IPS-NIHi7 (cell line): Measurements from ENCODE around the gene RGS18.
"Not testable (repeated sequence)": the region's sequence is repeated elsewhere in the genome, so short reads cannot be mapped to it uniquely, and the experiment has no call there.

Source experiments
- DNase-seq: peaks from one replicate; pipeline ENCODE4 v3.0.0; 2012; ENCODE audit warnings: mixed read lengths; ENCODE audit errors: extremely low spot score

The RGS18 gene

DNA sequence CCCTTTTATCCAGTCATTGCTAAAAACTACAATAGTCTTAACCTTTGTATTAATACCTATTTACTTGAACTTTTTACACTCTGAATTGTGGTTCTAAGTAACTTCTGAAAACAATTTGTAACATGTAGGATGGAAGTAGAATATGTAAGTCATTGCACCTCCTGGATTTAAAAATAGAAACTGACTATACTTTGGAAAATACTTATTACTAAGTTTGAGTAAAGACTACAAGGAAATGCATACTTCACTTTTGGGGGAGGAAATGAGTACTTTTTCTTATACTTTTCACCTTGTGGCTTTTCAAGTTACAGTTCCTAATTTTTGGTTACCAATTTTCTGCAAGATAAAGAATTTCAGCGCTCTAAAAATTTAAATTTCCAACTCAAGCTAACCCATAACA is 8.7 kb downstream of the RGS18 start:
- DNase-seq = no peak

DNA sequence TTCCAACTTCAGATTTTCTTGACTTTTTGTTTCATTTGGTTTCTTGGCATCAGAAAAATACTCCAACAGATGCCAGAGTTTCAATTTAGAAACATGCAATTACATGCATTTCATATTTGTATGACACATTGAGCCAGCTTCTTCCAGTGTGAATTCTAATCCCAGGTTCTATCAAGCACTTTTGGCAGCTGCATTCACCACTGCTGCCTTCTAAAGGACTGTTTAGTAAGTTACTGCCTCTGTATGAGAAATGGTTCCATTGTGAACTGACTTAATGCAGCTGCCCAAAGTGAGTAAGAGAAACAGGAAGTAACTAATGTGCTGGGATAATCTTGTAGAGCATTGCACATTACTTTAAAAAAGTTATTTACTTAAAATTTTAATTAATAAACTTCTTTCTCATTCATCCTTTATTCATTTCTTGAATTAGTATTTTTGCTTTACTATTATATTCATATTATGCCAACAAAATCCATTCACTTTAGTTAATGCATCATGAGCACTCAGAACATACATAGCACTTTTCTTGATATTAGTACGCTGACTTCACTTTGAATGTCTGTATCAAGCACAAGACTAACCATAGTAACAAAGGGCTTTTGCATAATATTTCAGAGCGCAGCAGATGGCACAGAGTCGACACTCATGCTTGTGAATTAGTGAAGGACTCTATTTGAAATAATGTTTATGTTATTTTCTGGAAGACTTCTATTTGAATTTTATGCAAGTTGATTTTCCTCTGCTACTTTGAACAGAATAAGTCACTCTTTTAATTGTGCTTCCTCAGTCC is 9.8 kb downstream of the RGS18 start:
- no peak for DNase-seq

DNA sequence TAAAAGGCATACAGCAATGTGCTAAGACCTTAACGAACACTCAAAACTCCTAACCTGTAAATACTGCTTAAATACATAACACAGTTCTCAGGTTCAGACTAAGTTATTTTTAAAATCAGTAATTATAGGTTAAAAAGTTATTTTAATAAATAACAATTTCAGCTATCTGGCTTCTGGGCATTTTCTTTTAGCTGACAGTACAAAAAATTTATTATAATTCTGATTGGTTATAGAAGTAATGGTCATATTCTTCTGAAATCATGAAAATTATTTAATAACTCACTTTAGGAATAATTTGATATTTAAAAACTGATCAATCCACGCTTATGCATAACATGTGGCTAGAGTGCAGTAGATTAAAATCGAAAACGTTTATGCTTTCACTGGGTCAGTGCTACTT is 10.7 kb downstream of the RGS18 start:
- DNase-seq = no peak

DNA sequence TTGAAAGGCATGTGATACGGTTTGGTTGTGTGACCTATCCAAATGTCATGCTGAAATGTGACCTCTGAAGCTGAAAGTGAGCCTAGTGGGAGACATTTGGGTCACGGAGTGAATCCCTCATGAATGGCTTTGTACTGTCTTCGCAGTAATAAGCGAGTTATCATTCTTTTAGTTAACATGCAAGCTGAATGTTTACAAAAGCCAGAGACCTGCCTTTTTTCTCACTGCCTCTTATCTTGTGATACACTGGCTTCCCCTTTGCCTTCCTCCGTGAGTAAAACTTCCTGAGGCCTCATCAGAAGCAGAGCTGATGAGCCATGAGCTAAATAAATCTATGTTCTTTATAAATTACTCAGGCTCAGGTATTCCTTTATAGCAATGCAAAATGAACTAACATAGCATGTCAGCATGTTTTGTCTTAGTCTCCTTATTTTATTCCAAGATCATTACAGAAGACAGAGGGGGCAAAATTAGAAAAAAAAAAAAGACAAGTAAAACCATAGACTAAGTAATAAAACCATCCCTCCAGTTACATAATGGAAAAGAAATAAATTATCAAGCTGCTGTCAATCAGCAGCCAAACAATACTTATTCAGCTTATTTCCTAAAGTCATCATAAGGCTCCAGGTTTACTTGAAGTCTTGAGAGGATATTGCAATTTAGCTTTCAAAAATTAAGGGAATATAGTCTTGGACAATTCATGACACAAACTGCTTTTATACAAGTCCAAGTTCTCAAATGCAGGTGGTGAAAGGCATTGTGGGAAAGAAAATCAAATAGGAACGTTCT is 12.1 kb downstream of the RGS18 start:
- DNase-seq = no peak

DNA sequence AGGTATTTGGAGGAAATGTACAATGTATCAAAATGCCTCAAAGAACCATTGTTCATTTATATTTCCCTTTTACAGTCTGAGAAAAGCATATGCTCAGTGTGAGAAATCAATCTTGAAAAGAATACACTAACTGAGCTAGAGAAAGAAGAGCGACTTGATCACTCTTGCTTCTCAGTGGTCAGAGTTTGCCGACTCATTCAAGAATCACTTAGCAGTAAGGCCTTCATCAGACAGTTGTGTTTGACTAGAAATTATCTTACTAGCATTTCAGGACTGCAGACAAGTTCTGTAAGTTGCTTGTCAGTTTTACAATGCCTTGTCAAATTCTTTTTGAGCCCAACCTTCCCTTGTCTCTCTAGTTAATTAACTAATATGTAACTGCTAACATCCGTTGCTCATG is 12.9 kb downstream of the RGS18 start:
- DNase-seq = no peak

DNA sequence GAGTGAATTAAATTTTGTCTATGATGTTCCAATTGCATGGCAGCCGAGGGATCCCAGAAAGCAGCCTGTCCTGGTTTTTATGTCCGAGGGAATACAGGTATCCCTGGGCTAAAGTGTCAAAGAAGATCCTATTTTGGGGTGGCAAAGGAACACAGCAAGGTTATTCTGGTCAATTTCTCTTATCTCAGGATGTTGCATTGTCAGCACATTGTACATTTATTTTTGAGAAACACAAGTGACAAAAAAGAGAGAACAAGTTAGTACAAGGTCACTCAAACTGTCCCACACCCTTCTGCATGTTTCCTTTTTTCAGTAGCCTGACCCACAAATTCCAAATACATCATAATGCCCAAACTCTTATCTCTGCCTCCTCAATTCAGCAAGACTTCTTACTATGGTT is 17.7 kb downstream of the RGS18 start:
- no peak for DNase-seq

DNA sequence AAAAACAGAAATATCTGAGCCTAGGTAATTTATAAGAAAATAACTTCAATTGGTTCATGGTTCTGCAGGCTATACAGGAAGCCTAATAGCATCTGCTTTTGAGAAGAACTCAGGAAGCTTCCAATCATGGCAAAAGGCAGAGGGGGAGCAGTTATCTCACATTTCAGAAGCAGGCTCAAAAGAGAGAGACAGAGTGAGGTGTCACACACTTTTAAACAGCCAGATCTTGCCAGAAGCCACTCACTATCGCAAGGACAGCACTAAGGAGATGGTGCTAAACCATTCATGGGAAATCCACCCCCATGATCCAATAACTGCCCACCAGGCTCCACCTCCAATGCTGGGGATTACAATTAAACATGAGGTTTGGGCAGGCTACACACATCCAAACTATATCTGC is 25.5 kb downstream of the RGS18 start:
- no peak for DNase-seq

DNA sequence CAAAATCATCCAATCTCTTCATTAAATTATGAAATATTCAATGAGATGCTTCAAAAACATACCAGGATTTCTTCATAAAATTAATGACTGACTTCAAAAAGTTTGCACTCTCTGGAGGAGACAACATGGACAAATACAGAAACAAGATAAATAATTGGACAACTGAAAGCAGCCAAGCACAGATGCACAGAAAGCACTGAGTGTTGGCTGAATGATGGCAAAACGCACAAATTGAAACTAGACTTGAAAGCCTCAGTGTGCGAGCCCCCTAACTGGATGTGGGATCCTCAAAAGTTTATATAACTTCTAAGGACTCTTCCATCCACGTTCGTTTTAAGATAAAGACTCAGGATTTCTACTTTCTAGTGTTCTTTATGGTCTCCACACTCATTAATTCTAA is 27.9 kb downstream of the RGS18 start:
- no peak for DNase-seq

DNA sequence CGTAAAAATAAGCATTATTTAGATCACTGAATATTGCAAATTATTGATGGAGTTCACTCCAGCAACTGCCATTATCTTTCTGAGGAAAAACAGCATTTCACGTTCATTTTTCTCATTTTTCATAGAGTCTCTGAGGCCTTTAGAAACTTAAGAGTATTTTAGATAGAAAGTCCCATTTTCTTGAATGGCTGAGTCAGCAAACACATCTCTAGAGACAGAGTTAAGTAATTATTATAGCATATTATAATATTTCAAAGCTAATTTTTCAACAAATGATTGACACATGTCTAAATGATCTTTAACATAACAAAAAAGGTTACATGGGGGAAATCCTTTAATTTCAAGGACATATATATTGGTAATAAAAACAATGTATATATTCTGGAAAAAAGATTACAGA is 31.8 kb downstream of the RGS18 start:
- no peak for DNase-seq

DNA sequence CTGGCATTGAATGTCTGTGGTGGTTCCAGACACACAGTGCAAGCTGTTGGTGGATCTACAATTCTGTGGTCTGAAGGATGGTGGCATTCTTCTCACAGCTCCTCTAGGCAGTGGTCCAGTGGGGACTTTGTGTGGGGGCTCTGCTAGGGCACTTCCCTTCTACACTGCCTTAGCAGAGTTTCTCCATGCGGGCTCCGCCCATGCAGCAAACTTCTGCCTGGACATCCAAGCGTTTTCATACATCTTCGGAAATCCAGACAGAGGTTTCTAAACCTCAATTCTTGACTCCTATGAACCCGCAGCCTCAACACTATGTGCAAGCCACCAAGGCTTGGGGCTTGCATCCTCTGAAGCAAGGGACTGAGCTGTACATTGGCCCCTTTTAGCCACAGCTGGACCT is 43.0 kb downstream of the RGS18 start:
- DNase-seq = no peak

DNA sequence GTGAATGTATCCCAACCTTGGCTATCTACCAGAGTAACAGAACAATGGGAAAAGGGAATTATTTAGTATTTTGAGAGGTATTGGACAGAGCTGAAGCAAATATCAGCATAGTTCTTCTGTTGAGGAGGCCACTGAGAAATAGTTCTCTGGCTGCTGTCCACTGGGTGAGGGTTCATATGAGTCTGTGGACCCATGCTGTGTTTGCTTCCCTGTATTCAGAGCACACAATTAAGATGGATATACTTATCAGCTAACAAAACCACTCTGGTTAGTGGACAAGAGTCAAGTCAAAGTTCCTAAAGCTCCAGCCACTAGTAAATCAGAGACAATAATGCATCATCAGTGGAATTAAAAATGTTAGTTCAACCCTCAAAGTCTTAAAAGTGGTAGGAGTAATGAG is 66.1 kb downstream of the RGS18 start:
- DNase-seq = no peak

DNA sequence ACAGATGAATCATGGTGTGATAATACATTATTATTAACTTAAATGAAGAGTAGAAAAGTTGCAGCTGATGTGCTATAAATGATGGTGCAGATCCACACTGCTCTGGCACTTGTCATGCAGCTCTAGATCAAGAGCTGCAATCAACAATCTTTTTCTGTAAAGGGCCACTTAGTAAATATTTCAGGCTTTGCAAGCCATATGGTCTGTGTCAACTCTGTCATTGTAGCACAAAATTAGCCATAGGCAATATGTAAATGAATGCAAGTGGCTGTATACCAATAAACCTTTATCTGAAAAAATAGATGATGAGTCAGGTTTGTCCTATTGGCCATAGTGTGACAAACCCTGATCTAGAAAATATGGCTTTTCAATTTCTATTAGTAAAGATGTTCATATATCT is 66.6 kb downstream of the RGS18 start:
- no peak for DNase-seq

DNA sequence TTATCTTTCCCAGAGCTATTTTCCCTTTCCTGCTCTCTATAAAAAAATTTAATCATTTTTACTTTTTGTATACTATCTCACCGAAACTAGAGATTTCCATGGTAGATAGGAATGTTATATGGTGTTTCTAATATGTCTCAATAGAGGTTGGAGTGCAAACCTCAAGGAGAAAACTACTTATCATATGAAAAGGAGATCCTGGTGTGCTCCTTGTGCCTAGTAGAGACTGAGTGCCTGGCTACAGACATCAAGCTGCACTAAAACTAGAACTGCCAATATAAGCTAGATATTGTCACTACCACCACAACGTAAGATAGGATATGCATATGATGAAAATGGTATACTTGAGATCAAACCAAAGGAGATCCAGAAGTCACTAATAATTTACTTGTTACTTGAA is 67.0 kb downstream of the RGS18 start:
- no peak for DNase-seq

DNA sequence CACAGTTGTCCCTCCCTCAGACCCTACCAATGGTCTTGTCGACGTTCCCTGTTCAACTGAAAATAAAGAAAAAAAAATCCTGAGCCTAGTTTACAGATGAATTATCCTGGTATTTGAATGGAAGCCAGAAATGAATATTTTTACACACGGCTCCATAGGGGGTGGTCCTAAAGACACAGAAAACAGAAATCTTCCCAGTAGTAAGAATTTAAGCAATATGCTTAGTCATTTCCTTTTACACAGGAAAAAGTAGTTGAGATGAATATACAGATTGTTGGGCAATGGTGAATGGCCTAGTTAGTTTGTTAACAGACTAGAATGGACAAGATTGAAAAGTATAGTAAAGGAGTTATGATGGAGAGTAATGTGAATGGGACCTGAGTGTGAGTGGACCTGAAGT is 67.4 kb downstream of the RGS18 start:
- no peak for DNase-seq

DNA sequence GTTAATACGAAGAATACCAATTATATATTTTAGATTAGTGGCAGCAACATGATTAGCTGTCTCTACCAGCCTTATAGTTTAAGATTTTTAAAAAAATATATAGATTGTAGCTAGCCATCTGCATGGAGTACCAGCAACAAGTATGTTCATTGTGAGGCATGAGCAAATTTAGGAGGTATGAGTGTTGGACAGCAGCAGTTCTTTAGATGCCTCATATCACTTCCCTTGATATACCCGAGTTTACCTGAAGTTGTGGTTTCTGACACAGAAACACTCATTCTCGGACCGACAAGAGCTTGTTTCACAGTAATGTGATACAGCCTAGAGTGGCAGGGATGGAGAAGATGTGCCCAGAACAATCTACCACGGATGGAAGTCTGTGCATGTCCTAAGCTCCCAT is 69.1 kb downstream of the RGS18 start:
- DNase-seq = no peak

DNA sequence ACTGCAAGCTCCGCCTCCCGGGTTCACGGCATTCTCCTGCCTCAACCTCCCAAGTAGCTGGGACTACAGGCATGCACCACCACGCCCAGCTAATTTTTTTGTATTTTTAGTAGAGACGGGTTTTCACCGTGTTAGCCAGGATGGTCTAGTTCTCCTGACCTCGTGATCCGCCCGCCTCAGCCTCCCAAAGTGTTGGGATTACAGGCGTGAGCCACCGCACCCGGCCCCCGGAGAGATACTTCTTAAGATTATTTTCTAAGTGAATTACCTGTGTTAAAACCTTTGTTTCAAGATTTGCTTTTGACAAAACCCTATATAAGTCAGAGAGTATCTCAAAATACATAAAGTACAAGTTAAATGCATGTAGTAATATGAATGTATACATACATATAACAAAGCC is 69.7 kb downstream of the RGS18 start:
- DNase-seq = not testable (repeated sequence)

DNA sequence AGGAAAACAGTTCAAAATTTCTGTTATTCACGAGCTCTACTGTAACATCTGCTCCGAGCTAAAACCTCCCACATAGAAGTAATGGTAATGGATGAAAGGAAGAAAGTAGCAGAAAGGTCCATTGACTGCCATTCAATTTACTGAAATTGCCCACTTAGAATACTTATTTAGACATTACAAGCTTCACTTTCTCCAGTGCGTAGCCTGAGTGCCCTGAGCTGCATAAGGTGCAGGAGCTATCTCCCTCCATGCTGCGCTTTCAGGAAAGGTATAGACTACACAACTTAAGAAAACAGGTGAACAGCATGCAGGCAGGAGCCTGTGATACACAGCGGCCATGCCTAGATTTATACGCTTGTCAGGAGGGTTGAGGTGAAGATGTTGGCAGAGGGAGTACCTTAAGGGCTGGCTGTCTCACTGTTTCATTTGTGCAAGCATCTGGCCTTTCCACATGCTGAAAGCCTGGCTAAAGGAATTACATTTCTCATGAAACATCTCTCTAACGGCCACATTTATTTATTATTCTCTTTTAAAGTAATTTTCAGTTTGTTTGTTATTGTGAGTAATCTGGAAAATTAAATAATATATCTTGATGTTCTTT is 74.7 kb downstream of the RGS18 start:
- DNase-seq = no peak

DNA sequence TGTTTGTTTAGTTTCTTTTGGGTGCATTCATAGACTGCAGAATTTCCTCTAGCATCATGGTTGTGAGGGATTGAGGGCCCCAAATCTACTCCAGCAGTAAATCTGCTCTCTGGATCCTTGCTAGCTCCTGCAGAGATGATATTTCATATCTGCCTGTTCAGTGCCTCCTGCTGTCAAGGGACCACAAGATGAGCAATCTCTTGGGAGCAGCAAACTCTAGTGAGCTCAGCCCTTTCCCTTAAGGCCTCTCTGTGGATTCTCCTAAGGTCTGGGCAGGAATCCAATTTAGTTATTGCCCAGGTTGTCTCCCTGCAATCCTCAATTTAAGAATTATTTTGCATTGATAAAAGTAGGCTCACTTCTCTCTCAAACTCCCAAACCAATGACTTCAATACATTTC is 76.9 kb downstream of the RGS18 start:
- no peak for DNase-seq
